LNCaP clone FGC (cell line): ENCODE results near the gene SMARCD3.

Experiments used
- DNase-seq: peaks from one replicate; pipeline ENCODE4 v3.0.0-alpha.2; 2011; ENCODE audit warnings: low read depth
- H3K4me3 ChIP-seq: 2 replicates; pipeline ENCODE4 v1.5.1; 2011; ENCODE audit warnings: mild to moderate bottlenecking, low read depth, low read length, control low read depth
- TF ChIP-seq, protein P1 (sequence below): IDR thresholded peaks from 2 replicates; pipeline ENCODE4 v1.5.1; 2012; ENCODE audit warnings: mild to moderate bottlenecking; ENCODE audit not compliant: control insufficient read depth, insufficient read depth; ENCODE audit errors: extremely low read depth

The SMARCD3 gene

DNA sequence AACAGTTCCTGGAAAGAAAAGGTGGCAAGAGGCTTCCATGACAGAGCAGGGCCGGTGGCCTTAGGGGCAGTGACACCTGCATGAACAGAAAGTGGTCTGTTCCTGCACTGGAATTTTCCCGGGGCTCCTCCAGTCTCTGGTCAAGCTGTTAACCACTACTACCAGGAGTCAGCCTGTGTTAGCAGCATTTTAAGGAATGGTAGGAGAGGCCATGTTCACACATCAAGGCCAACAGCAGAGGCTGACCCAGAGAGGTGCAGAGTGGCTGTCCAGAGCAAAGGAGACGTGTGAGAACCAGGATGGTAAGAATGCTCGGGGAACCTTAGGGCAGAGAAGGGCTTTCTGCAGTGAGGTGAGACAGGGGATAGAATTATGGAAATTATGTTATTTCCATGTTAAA, 46.7 kb downstream of the SMARCD3 start:
- TF ChIP-seq, protein P1, sequence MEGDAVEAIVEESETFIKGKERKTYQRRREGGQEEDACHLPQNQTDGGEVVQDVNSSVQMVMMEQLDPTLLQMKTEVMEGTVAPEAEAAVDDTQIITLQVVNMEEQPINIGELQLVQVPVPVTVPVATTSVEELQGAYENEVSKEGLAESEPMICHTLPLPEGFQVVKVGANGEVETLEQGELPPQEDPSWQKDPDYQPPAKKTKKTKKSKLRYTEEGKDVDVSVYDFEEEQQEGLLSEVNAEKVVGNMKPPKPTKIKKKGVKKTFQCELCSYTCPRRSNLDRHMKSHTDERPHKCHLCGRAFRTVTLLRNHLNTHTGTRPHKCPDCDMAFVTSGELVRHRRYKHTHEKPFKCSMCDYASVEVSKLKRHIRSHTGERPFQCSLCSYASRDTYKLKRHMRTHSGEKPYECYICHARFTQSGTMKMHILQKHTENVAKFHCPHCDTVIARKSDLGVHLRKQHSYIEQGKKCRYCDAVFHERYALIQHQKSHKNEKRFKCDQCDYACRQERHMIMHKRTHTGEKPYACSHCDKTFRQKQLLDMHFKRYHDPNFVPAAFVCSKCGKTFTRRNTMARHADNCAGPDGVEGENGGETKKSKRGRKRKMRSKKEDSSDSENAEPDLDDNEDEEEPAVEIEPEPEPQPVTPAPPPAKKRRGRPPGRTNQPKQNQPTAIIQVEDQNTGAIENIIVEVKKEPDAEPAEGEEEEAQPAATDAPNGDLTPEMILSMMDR = no peak
- no peak for DNase-seq
- no peak overlapping the region for H3K4me3 ChIP-seq

DNA sequence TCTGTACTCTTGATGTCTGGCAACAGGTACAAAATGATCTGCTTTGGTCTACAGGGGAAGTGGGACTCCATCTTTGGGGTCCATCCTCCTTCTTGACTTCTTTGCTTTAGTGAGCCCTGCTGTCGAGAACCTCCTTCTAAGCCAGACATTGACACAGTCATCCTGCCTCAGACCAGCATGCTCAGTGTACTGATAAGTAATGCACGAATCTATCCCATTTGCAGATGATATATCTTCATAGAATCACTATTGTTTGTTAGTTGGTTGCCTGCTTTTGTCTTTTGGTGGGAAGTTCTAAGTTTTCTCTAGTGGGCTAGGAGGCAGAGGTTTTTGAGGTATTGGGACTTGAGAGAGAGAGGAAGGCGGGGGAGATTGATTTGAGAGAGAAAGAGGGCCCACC, 47.1 kb downstream of the SMARCD3 start:
- DNase-seq = no peak
- TF ChIP-seq, protein P1 = no peak
- H3K4me3 ChIP-seq = no peak overlapping the region

DNA sequence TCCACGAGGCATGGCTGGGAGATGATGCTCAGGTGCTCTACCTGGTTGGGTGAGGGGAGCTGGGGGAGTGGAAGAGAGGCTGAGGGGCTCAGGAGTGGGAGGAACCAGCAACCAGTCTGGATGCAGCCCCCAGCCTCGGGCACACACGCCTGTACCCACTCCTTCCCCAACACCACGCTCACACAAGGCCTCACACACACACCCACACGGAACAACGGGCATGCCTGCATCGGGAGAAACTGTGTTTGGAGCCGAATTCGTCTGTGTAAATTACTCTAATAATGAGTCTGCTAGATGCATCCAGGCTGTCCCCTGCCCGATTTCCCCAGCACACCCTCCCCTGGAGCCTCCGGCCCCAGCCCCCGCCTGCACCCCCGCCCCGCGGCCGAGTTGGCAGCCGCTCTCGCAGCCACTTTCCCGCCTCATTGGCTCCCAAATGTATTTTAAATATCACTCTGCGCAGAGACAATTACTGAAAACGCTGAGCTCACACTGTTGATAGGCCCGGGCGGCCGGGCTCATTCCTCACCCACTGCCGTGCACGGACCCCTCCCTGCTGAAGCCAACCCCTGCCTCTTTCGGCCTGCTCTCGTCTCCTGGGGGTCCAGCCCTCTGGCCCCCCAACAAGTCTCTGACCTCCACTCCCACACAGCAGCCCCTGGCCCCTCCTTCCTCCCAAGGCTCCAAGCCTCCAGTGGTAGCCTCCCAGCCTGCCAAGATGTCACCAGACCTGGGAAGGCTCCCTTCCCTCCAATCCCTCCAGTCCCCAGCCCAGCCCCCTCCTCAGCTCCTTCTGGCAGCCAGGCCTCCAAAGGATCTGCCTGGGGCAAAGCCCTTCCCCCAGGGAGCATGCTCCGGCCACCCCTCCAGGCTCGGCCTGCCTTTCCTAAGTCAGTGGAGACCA, 49.3 kb downstream of the SMARCD3 start:
- TF ChIP-seq, protein P1 = no peak
- no peak for DNase-seq
- H3K4me3 ChIP-seq = no peak overlapping the region

DNA sequence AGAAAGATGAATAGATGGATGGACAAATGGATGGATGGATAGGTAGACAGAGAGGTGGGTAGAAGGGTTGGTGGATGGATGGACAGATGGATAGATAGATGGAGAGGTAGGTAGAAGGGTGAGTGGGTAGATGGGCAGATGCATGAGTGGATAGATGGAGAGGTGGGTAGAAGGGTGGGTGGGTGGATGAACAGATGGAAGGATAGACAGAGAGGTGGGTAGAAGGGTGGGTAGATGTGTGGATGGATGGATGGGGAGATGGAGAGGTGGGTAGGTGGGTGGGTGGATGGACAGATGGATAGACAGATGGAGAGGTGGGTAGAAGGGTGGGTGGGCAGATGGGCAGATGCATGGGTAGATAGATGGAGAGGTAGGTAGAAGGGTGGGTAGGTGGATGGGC, 50.6 kb downstream of the SMARCD3 start:
- TF ChIP-seq, protein P1 = no peak
- DNase-seq = no peak
- H3K4me3 ChIP-seq = no peak overlapping the region

DNA sequence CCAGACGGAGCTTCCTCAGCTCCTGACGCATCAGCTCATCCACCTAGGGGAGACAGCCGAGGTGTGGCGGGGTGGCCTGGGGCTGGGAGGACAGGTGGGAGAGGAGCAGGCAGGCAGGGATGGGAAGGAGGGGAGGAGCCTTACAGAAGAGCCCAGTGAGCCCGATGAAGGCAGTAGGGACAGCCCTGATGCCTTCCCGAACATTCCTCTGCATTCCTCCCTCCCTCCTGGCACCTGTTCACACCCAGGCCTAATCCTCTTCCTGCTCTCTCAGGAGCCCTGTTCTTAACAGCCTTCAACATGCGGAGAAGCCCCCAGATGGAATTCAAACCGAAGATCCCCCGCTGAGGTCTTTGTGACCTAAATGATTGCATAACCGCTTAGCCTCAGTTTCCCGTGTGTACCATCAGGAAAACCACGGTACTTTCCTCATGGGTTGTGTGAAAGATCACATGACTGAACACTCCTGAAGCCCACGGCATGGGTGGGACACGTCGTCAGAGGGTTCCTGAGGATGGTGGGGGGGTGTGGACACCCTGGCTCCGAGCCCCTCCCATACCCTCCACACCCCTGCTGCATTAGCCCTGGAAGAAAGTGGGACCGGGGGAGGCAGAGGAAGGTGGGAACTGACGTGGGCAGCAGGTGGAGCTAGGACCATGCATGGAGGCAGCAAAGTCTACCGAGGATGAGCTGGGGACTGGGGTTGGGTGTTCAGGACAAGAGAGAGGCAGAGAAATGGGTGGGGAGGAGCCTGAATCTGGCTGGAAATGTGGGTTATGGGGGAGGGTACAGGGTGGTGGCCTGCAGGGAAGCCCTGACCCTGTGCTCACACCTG, 52.7 kb downstream of the SMARCD3 start:
- DNase-seq = no peak
- H3K4me3 ChIP-seq = no peak overlapping the region
- TF ChIP-seq, protein P1 = no peak

DNA sequence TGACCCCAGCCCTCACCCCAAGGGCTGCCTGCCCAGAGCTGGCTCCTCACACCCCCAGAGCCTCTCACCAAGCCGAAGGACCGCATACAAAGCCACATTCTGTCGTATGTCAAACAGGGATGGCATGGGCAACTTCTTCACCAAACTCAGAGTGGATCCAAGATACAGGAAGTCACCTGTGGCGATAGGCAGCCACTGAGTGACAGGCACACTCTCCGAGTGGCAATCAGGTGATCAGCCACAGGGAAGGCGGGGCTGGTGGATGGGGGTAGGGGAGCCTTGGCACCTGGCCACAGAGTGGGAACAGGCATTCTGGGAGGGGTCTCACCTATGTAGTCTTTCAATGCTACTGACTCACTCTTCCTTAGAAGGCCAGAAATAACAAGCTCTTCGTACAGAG, 54.3 kb downstream of the SMARCD3 start:
- no peak for DNase-seq
- TF ChIP-seq, protein P1 = no peak
- H3K4me3 ChIP-seq = no peak overlapping the region
